ENCODE data around the gene TMIGD1.

Gene TMIGD1

GRCh38 chr17:30341703-30342249 is 7.9 kb upstream of the TMIGD1 start:
- H3K9me2 ChIP-seq (replicated peaks; ENCODE audit: insufficient read depth, low read length), result no peaks in the 10 kb centered on the region
- no peaks in the 10 kb centered on the region for H3F3A ChIP-seq (ENCODE audit: insufficient read depth, low read length)
- no peak overlapping the region for H3K9ac ChIP-seq (ENCODE audit: low read length)
- H3K4me2 ChIP-seq (ENCODE audit: low read depth, low read length), result no peak overlapping the region
- TF ChIP-seq EZH2phosphoT487 (IDR thresholded peaks at IDR 0.05; ENCODE audit: low read length), result no peak
- TF ChIP-seq EZH2 (optimal IDR thresholded peaks at IDR 0.05; ENCODE audit: low read depth, low read length), result no peak
- no peak for TF ChIP-seq CTCF (IDR thresholded peaks at IDR 0.05; ENCODE audit: low read length)
- H3K9me3 ChIP-seq (replicated peaks; ENCODE audit: insufficient read depth, low read length), result no peaks in the 10 kb centered on the region
- no peaks in the 10 kb centered on the region for H3K79me2 ChIP-seq (ENCODE audit: low read length)
- H2AFZ ChIP-seq (ENCODE audit: low read length), result no peak overlapping the region
- no peak overlapping the region for H3K27ac ChIP-seq (ENCODE audit: low read length)
- no peak overlapping the region for H3K4me3 ChIP-seq (ENCODE audit: low read length)
- H3K27me3 ChIP-seq (replicated peaks; ENCODE audit: insufficient read depth, low read length), result no peaks in the 10 kb centered on the region
- DNase-seq, result no peak
- no peaks in the 10 kb centered on the region for H3K36me3 ChIP-seq (replicated peaks; ENCODE audit: insufficient read depth, low read length)
- H4K20me1 ChIP-seq (ENCODE audit: insufficient read depth, low read length), result no peaks in the 10 kb centered on the region
- 0 out of 2 replicates have a peak, but pooled peaks cover 3% of the 10 kb centered on the region for H3K4me1 ChIP-seq (ENCODE audit: low read length)

- H3K4me1 ChIP-seq (ENCODE audit: low read length), result 0 out of 2 replicates have a peak, but pooled peaks cover 6% of the 10 kb centered on the region
- H3K4me3 ChIP-seq (ENCODE audit: low read length), result no peak overlapping the region
- no peaks in the 10 kb centered on the region for H3K27me3 ChIP-seq (replicated peaks; ENCODE audit: insufficient read depth, low read length)
- no peak for DNase-seq
- no peaks in the 10 kb centered on the region for H3F3A ChIP-seq (ENCODE audit: insufficient read depth, low read length)
- TF ChIP-seq EZH2phosphoT487 (IDR thresholded peaks at IDR 0.05; ENCODE audit: low read length) (no peak), EZH2 (optimal IDR thresholded peaks at IDR 0.05; ENCODE audit: low read depth, low read length) (no peak), CTCF (IDR thresholded peaks at IDR 0.05; ENCODE audit: low read length) (no peak)
- H3K9me2 ChIP-seq (replicated peaks; ENCODE audit: insufficient read depth, low read length), result no peaks in the 10 kb centered on the region
- no peak overlapping the region for H2AFZ ChIP-seq (ENCODE audit: low read length)
- no peak overlapping the region for H3K9ac ChIP-seq (ENCODE audit: low read length)
- H3K27ac ChIP-seq (ENCODE audit: low read length), result no peak overlapping the region
- H3K36me3 ChIP-seq (replicated peaks; ENCODE audit: insufficient read depth, low read length), result no peaks in the 10 kb centered on the region
- H3K4me2 ChIP-seq (ENCODE audit: low read depth, low read length), result no peak overlapping the region
- no peaks in the 10 kb centered on the region for H3K9me3 ChIP-seq (replicated peaks; ENCODE audit: insufficient read depth, low read length)
- H3K79me2 ChIP-seq (ENCODE audit: low read length), result no peaks in the 10 kb centered on the region
- no peaks in the 10 kb centered on the region for H4K20me1 ChIP-seq (ENCODE audit: insufficient read depth, low read length)
Observed at GRCh38 chr17:30340801-30341356, 7.0 kb upstream of the TMIGD1 start.

- TF ChIP-seq CTCF (IDR thresholded peaks at IDR 0.05; ENCODE audit: low read length) (no peak), EZH2phosphoT487 (IDR thresholded peaks at IDR 0.05; ENCODE audit: low read length) (no peak), EZH2 (optimal IDR thresholded peaks at IDR 0.05; ENCODE audit: low read depth, low read length) (no peak)
- H3K4me1 ChIP-seq (ENCODE audit: low read length), result 0 out of 2 replicates have a peak, but pooled peaks cover 6% of the 10 kb centered on the region
- no peak for DNase-seq
Observed at GRCh38 chr17:30339086-30339485, 5.2 kb upstream of the TMIGD1 start.

More at GRCh38 chr17:30339086-30339485, 5.2 kb upstream of the TMIGD1 start:
- no peak overlapping the region for H3K9ac ChIP-seq (ENCODE audit: low read length)
- H3K79me2 ChIP-seq (ENCODE audit: low read length), result no peaks in the 10 kb centered on the region
- H3K9me3 ChIP-seq (replicated peaks; ENCODE audit: insufficient read depth, low read length), result no peaks in the 10 kb centered on the region
- no peak overlapping the region for H2AFZ ChIP-seq (ENCODE audit: low read length)
- no peaks in the 10 kb centered on the region for H3K9me2 ChIP-seq (replicated peaks; ENCODE audit: insufficient read depth, low read length)
- H3F3A ChIP-seq (ENCODE audit: insufficient read depth, low read length), result no peaks in the 10 kb centered on the region
- no peaks in the 10 kb centered on the region for H4K20me1 ChIP-seq (ENCODE audit: insufficient read depth, low read length)
- H3K27me3 ChIP-seq (replicated peaks; ENCODE audit: insufficient read depth, low read length), result no peaks in the 10 kb centered on the region
- H3K4me2 ChIP-seq (ENCODE audit: low read depth, low read length), result no peak overlapping the region
- H3K27ac ChIP-seq (ENCODE audit: low read length), result no peak overlapping the region
- H3K36me3 ChIP-seq (replicated peaks; ENCODE audit: insufficient read depth, low read length), result no peaks in the 10 kb centered on the region
- no peak overlapping the region for H3K4me3 ChIP-seq (ENCODE audit: low read length)
